Mesenchymal stem cell (in vitro differentiated cells and primary cell): ENCODE results near the gene ZNF611.

Source experiments
- DNase-seq: peaks from one replicate; pipeline ENCODE4 v3.0.0-alpha.2; 2013
- H2AFZ ChIP-seq: one replicate; pipeline ENCODE4 v1.6.1; 2013; ENCODE audit warnings: low read depth, mild to moderate bottlenecking, control low read depth, inconsistent platforms, low read length, moderate library complexity
- H2AK5ac ChIP-seq: 2 replicates; pipeline ENCODE4 v1.6.1; 2013; ENCODE audit warnings: low read length, moderate library complexity, mild to moderate bottlenecking, inconsistent platforms; ENCODE audit not compliant: severe bottlenecking
- H2BK120ac ChIP-seq: one replicate; pipeline ENCODE4 v1.6.1; 2013; ENCODE audit warnings: low read depth, mild to moderate bottlenecking, inconsistent platforms, low read length, moderate library complexity
- H2BK12ac ChIP-seq, 2 experiments: one replicate each; pipeline ENCODE4 v1.6.1; 2013; ENCODE audit warnings: inconsistent platforms in 2 of 2, low read length in 2 of 2, mild to moderate bottlenecking in 2 of 2, moderate library complexity in 2 of 2, control low read depth in 1 of 2
- H2BK15ac ChIP-seq: one replicate; pipeline ENCODE4 v1.6.1; 2013; ENCODE audit warnings: mild to moderate bottlenecking, low read depth, inconsistent platforms; ENCODE audit not compliant: poor library complexity, severe bottlenecking
- H2BK5ac ChIP-seq: 2 replicates; pipeline ENCODE4 v1.6.1; 2013; ENCODE audit warnings: low read depth, mild to moderate bottlenecking, low read length, control low read depth, inconsistent platforms; ENCODE audit not compliant: poor library complexity, severe bottlenecking
- H3K14ac ChIP-seq, 2 experiments: one replicate each; pipeline ENCODE4 v1.6.1; 2013; ENCODE audit warnings: inconsistent platforms in 2 of 2, low read length in 2 of 2, control low read depth in 1 of 2, mild to moderate bottlenecking in 1 of 2, moderate library complexity in 1 of 2
- H3K18ac ChIP-seq, 2 experiments: one replicate each; pipeline ENCODE4 v1.6.1; 2013; ENCODE audit warnings: inconsistent platforms in 2 of 2, low read length in 2 of 2, control low read depth in 1 of 2, low read depth in 1 of 2, mild to moderate bottlenecking in 1 of 2
- H3K23ac ChIP-seq, 2 experiments: one replicate each; pipeline ENCODE4 v1.6.1; 2013; ENCODE audit warnings: inconsistent platforms in 2 of 2, low read length in 2 of 2, mild to moderate bottlenecking in 2 of 2, moderate library complexity in 2 of 2, control low read depth in 1 of 2
- H3K27ac ChIP-seq: 2 replicates; pipeline ENCODE4 v1.5.1; 2013; ENCODE audit warnings: mild to moderate bottlenecking, moderate library complexity, low read length, control low read depth, inconsistent platforms; ENCODE audit not compliant: poor library complexity, severe bottlenecking
- H3K27me3 ChIP-seq, 2 experiments: 2 replicates each; pipeline versions ENCODE4 v1.6.1 to v1.7.0; 2013; ENCODE audit warnings: low read length in 2 of 2, mild to moderate bottlenecking in 2 of 2, moderate library complexity in 2 of 2, control low read depth in 1 of 2, inconsistent platforms in 1 of 2; ENCODE audit not compliant: control insufficient read depth in 1 of 2, insufficient read depth in 1 of 2
- H3K36me3 ChIP-seq, 2 experiments: 2 replicates each; pipeline versions ENCODE4 v1.6.1 to v1.7.0; 2013; ENCODE audit warnings: low read length in 2 of 2, control low read depth in 1 of 2, inconsistent platforms in 1 of 2, low read depth in 1 of 2, mild to moderate bottlenecking in 1 of 2; ENCODE audit not compliant: insufficient read depth in 2 of 2, control insufficient read depth in 1 of 2
- H3K4ac ChIP-seq, 2 experiments: one replicate each; pipeline ENCODE4 v1.6.1; 2013; ENCODE audit warnings: inconsistent platforms in 2 of 2, low read length in 2 of 2, mild to moderate bottlenecking in 2 of 2, moderate library complexity in 2 of 2, control low read depth in 1 of 2, low read depth in 1 of 2
- H3K4me1 ChIP-seq: 2 replicates; pipeline ENCODE4 v1.6.1; 2013; ENCODE audit warnings: low read depth, low read length, control low read depth; ENCODE audit not compliant: control insufficient read depth, insufficient read depth
- H3K4me2 ChIP-seq: 2 replicates; pipeline ENCODE4 v1.6.1; 2013; ENCODE audit warnings: low read length, mild to moderate bottlenecking, inconsistent platforms; ENCODE audit not compliant: poor library complexity, severe bottlenecking
- H3K4me3 ChIP-seq, 2 experiments: 2 replicates each; pipeline versions ENCODE4 v1.5.1 to v1.7.0; 2013; ENCODE audit warnings: low read length in 2 of 2, mild to moderate bottlenecking in 2 of 2, control low read depth in 1 of 2, low read depth in 1 of 2; ENCODE audit not compliant: insufficient read depth in 1 of 2
- H3K79me1 ChIP-seq: replicated peaks from 2 replicates; pipeline ENCODE4 v1.6.1; 2013; ENCODE audit warnings: mild to moderate bottlenecking, control low read depth, low read length, inconsistent platforms; ENCODE audit not compliant: poor library complexity, severe bottlenecking
- H3K9ac ChIP-seq: 2 replicates; pipeline ENCODE4 v1.7.0; 2013; ENCODE audit warnings: mild to moderate bottlenecking, low read length, moderate library complexity
- H3K9me3 ChIP-seq: 2 replicates; pipeline ENCODE4 v1.7.0; 2013; ENCODE audit warnings: mild to moderate bottlenecking, low read length; ENCODE audit not compliant: control insufficient read depth
- H4K8ac ChIP-seq: one replicate; pipeline ENCODE4 v1.6.1; 2013; ENCODE audit warnings: inconsistent platforms, mild to moderate bottlenecking, low read length, moderate library complexity
- H4K91ac ChIP-seq: one replicate; pipeline ENCODE4 v1.6.1; 2013; ENCODE audit warnings: mild to moderate bottlenecking, low read length, inconsistent platforms
- WGBS: methylation state at CpG from one replicate; pipeline ENCODE4 v1.1.7; 2013; ENCODE audit warnings: mixed read lengths; 5-methylcytosine and 5-hydroxymethylcytosine counted together

The ZNF611 gene

GRCh38 chr19:52660981-52661380 is 73.9 kb downstream of the ZNF611 start:
- 52% methylated on average over 3 of the region's 3 CpGs for WGBS
- H2BK15ac ChIP-seq, result no peak overlapping the region

GRCh38 chr19:52659013-52659412 is 75.8 kb downstream of the ZNF611 start:
- DNase-seq, result no peak
- Histone ChIP-seq H3K14ac (no peak overlapping the region), H2BK120ac (no peak overlapping the region), H2AFZ (no peak overlapping the region), H2BK12ac (no peak overlapping the region), H2AK5ac (no peak overlapping the region), H4K91ac (no peak overlapping the region), H3K27me3 (no peaks in the 10 kb centered on the region), H3K4ac (no peak overlapping the region), H3K4me2 (no peak overlapping the region), H3K79me1 (peaks cover 53% of the 10 kb centered on the region), H3K23ac (no peak overlapping the region), H3K18ac (no peak overlapping the region), H2BK15ac (no peak overlapping the region), H3K36me3 (peaks cover 54 to 71% of the 10 kb centered on the region in 2 experiments), H2BK5ac (no peak overlapping the region), H3K4me1 (peaks cover 10% of the 10 kb centered on the region), H3K4me3 (no peak overlapping the region), H3K9ac (no peak overlapping the region), H3K27ac (no peak overlapping the region), H4K8ac (no peak overlapping the region), H3K9me3 (peaks cover 9% of the 10 kb centered on the region)
- 86% methylated on average over 14 of the region's 14 CpGs for WGBS

More at GRCh38 chr19:52660981-52661380, 73.9 kb downstream of the ZNF611 start:
- no peak overlapping the region for H2BK120ac ChIP-seq
- H4K8ac ChIP-seq, result no peak overlapping the region
- peaks cover 24% of the 10 kb centered on the region for H3K4me1 ChIP-seq
- H3K9ac ChIP-seq, result no peak overlapping the region
- no peak overlapping the region for H3K27ac ChIP-seq
- no peaks in the 10 kb centered on the region for H3K27me3 ChIP-seq
- peaks cover 47% of the 10 kb centered on the region for H3K79me1 ChIP-seq
- H3K4me3 ChIP-seq, result no peak overlapping the region
- H3K14ac ChIP-seq, result no peak overlapping the region
- H3K9me3 ChIP-seq, result peaks cover 4% of the 10 kb centered on the region
- H3K23ac ChIP-seq, result no peak overlapping the region
- H3K36me3 ChIP-seq, result peaks cover 48 to 52% of the 10 kb centered on the region in 2 experiments
- no peak overlapping the region for H4K91ac ChIP-seq
- H3K4me2 ChIP-seq, result no peak overlapping the region
- no peak overlapping the region for H3K4ac ChIP-seq
- no peak overlapping the region for H2AFZ ChIP-seq
- H2BK5ac ChIP-seq, result no peak overlapping the region
- peak; percentile 30 for DNase-seq
- H3K18ac ChIP-seq, result no peak overlapping the region
- H2BK12ac ChIP-seq, result no peak overlapping the region
- H2AK5ac ChIP-seq, result peak overlapping the region; percentile 31

GRCh38 chr19:52658595-52658994 is 76.2 kb downstream of the ZNF611 start:
- no peak for DNase-seq
- Histone ChIP-seq H4K91ac (no peak overlapping the region), H3K14ac (no peak overlapping the region), H4K8ac (no peak overlapping the region), H3K9me3 (peaks cover 11% of the 10 kb centered on the region), H3K4ac (no peak overlapping the region), H3K4me1 (peaks cover 9% of the 10 kb centered on the region), H2BK12ac (no peak overlapping the region), H2BK15ac (no peak overlapping the region), H2BK5ac (no peak overlapping the region), H3K27ac (no peak overlapping the region), H2AFZ (no peak overlapping the region), H2AK5ac (no peak overlapping the region), H3K23ac (no peak overlapping the region), H3K27me3 (no peaks in the 10 kb centered on the region), H3K4me2 (no peak overlapping the region), H3K79me1 (peaks cover 53% of the 10 kb centered on the region), H3K36me3 (peaks cover 54 to 76% of the 10 kb centered on the region in 2 experiments), H3K4me3 (no peak overlapping the region), H3K18ac (no peak overlapping the region), H2BK120ac (no peak overlapping the region), H3K9ac (no peak overlapping the region)
- 95% methylated on average over 4 of the region's 5 CpGs for WGBS

GRCh38 chr19:52653161-52653560 is 81.7 kb downstream of the ZNF611 start:
- no peaks in the 10 kb centered on the region for H3K27me3 ChIP-seq

More at GRCh38 chr19:52653161-52653560, 81.7 kb downstream of the ZNF611 start:
- H3K18ac ChIP-seq, result no peak overlapping the region
- peaks cover 48 to 70% of the 10 kb centered on the region in 2 experiments for H3K36me3 ChIP-seq
- H2AFZ ChIP-seq, result no peak overlapping the region
- no peak overlapping the region for H2AK5ac ChIP-seq
- H4K8ac ChIP-seq, result no peak overlapping the region
- H2BK15ac ChIP-seq, result no peak overlapping the region
- H3K4ac ChIP-seq, result no peak overlapping the region
- no peak overlapping the region for H2BK12ac ChIP-seq
- H3K4me3 ChIP-seq, result no peak overlapping the region
- WGBS, result 100% methylated on average over 4 of the region's 4 CpGs
- no peak for DNase-seq
- H3K23ac ChIP-seq, result no peak overlapping the region
- H3K4me1 ChIP-seq, result peaks cover 6% of the 10 kb centered on the region
- no peak overlapping the region for H4K91ac ChIP-seq
- no peak overlapping the region for H2BK5ac ChIP-seq
- no peak overlapping the region for H3K4me2 ChIP-seq
- H3K27ac ChIP-seq, result no peak overlapping the region
- H3K79me1 ChIP-seq, result peaks cover 47% of the 10 kb centered on the region
- H3K9me3 ChIP-seq, result peaks cover 14% of the 10 kb centered on the region
- H3K14ac ChIP-seq, result no peak overlapping the region
- H3K9ac ChIP-seq, result no peak overlapping the region
- H2BK120ac ChIP-seq, result no peak overlapping the region
